Epidermal melanocyte (primary cell): Measurements from ENCODE around the gene LIPA.
"Not testable (repeated sequence)": the region's sequence is repeated elsewhere in the genome, so short reads cannot be mapped to it uniquely, and the experiment has no call there.

Source experiments
- DNase-seq: peaks from one replicate; pipeline ENCODE4 v3.0.0; 2011; ENCODE audit warnings: low spot score; ENCODE audit not compliant: insufficient read length

The LIPA gene

GRCh38 chr10:89209718-89210117 is 41.9 kb downstream of the LIPA start:
- DNase-seq, result no peak

GRCh38 chr10:89207801-89208551 is 43.6 kb downstream of the LIPA start:
- DNase-seq, result no peak

GRCh38 chr10:89207181-89207800 is 44.3 kb downstream of the LIPA start, which contains the start of gene CH25H:
TSS of gene CH25H (minus strand) at chr10:89207317. CDS start at chr10:89207292, 25 bp downstream.
- peak; percentile 60 for DNase-seq

GRCh38 chr10:89206402-89207180 is 45.0 kb downstream of the LIPA start:
- peak; percentile 25 for DNase-seq

GRCh38 chr10:89204621-89205185 is 46.9 kb downstream of the LIPA start:
- no peak for DNase-seq

- DNase-seq, result no peak
Measured at GRCh38 chr10:89203237-89203636, 48.3 kb downstream of the LIPA start.

GRCh38 chr10:89202033-89202425 is 49.5 kb downstream of the LIPA start:
- DNase-seq, result no peak

- DNase-seq, result no peak
Measured at GRCh38 chr10:89201345-89202032, 50.1 kb downstream of the LIPA start.

- DNase-seq, result no peak
Measured at GRCh38 chr10:89197473-89197872, 54.1 kb downstream of the LIPA start.

GRCh38 chr10:89191301-89191700 is 60.3 kb downstream of the LIPA start:
- not testable (repeated sequence) for DNase-seq

GRCh38 chr10:89189211-89189734 is 62.3 kb downstream of the LIPA start:
- no peak for DNase-seq

GRCh38 chr10:89185658-89186057 is 65.9 kb downstream of the LIPA start:
- DNase-seq, result no peak

GRCh38 chr10:89184638-89185037 is 66.9 kb downstream of the LIPA start:
- no peak for DNase-seq

GRCh38 chr10:89183571-89183970 is 68.0 kb downstream of the LIPA start:
- DNase-seq, result no peak

GRCh38 chr10:89182894-89183293 is 68.7 kb downstream of the LIPA start:
- no peak for DNase-seq

- DNase-seq, result no peak
Measured at GRCh38 chr10:89175816-89176215, 75.8 kb downstream of the LIPA start.

GRCh38 chr10:89173075-89173474 is 78.5 kb downstream of the LIPA start:
- DNase-seq, result no peak

GRCh38 chr10:89171996-89172395 is 79.6 kb downstream of the LIPA start:
- no peak for DNase-seq

GRCh38 chr10:89171263-89171872 is 80.2 kb downstream of the LIPA start:
- no peak for DNase-seq

- not testable (repeated sequence) for DNase-seq
Measured at GRCh38 chr10:89168354-89168900, 83.1 kb downstream of the LIPA start.
